Panc1 (cell line): ENCODE measurements around the gene ZNF484. TPM values are rescaled to one million over a fixed set of nuclear protein-coding genes. Genes with fewer than 3 reads are reported as not detected.
"Not testable (repeated sequence)": the region's sequence is repeated elsewhere in the genome, so short reads cannot be mapped to it uniquely, and the experiment has no call there.

Experiments used
- ATAC-seq: fragments of 200-7000 bp; cut with Tn5 transposase; 2 replicates; pipeline ENCODE4 v1.9.1; 2020; ENCODE audit warnings: mild to moderate bottlenecking, moderate library complexity
- BruUV-seq: library from RNA; stranded (reverse); fragments of 400-500 nt; replicated peaks from 2 replicates; lab custom pipeline; 2021; lab: Mats Ljungman, UMichigan
- CTCF ChIA-PET: fragments of 300-600 bp; sonication (Branson Sonifier 250); formaldehyde crosslinking; loops from one replicate; lab custom pipeline; 2022; ENCODE audit warnings: antibody characterized with exemption; lab: Charles Lee
- POLR2A ChIA-PET: fragments of 300-600 bp; sonication (Branson Sonifier 250); formaldehyde crosslinking; loops from one replicate; lab custom pipeline; 2022; ENCODE audit warnings: antibody characterized with exemption; lab: Charles Lee
- DNase-seq: peaks from one replicate; pipeline ENCODE4 v3.0.0-alpha.2; 2010; ENCODE audit warnings: low read depth, low spot score
- H3K27ac ChIP-seq: 2 replicates; pipeline ENCODE4 v1.5.1; 2011; ENCODE audit warnings: mild to moderate bottlenecking, low read length, inconsistent platforms
- H3K27me3 ChIP-seq: fragments of 200-500 bp; sonication (Bioruptor generic); 2 replicates; pipeline ENCODE4 v1.6.0; 2014; ENCODE audit warnings: low read length, inconsistent platforms; ENCODE audit not compliant: control insufficient read depth, insufficient read depth
- H3K36me3 ChIP-seq: fragments of 200-500 bp; sonication (Bioruptor generic); 2 replicates; pipeline ENCODE4 v1.5.1; 2014; ENCODE audit warnings: inconsistent platforms, mild to moderate bottlenecking, low read length, moderate library complexity; ENCODE audit not compliant: control insufficient read depth, insufficient read depth
- H3K4me1 ChIP-seq: 2 replicates; pipeline ENCODE4 v1.5.1; 2011; ENCODE audit warnings: inconsistent platforms, mild to moderate bottlenecking, low read length, moderate library complexity; ENCODE audit not compliant: control insufficient read depth, insufficient read depth
- H3K4me3 ChIP-seq, 2 experiments: 2 replicates each; pipeline ENCODE4 v1.5.1; 2011 to 2012; ENCODE audit warnings: low read depth in 2 of 2, low read length in 2 of 2, mild to moderate bottlenecking in 2 of 2, inconsistent platforms in 1 of 2, moderate library complexity in 1 of 2
- H3K9me3 ChIP-seq: fragments of 200-500 bp; sonication (Bioruptor generic); 2 replicates; pipeline ENCODE4 v1.5.1; 2014; ENCODE audit warnings: low read depth, mild to moderate bottlenecking, inconsistent platforms, low read length, moderate library complexity; ENCODE audit not compliant: control insufficient read depth, insufficient read depth
- POLR2AphosphoS5 ChIP-seq: IDR thresholded peaks from 2 replicates; pipeline ENCODE4 v1.6.1; 2012; ENCODE audit warnings: mild to moderate bottlenecking, low read depth, low read length, moderate library complexity
- SIN3A ChIP-seq: IDR thresholded peaks from 2 replicates; pipeline ENCODE4 v1.6.1; 2012; ENCODE audit warnings: low read depth, mild to moderate bottlenecking, low read length, moderate library complexity, borderline replicate concordance; ENCODE audit not compliant: insufficient read depth
- TCF7L2 ChIP-seq: IDR thresholded peaks from 2 replicates; pipeline ENCODE4 v1.6.1; 2011; ENCODE audit warnings: mild to moderate bottlenecking, low read depth, low read length, inconsistent platforms
- in situ Hi-C: cut with HindIII; loops from 2 replicates; pipeline ENCODE4 v1.10.0; 2016; ENCODE audit warnings: low sequenced_read_pairs, low pct_unique_long_range_greater_than_20kb
- intact Hi-C: fragments of 100-400 bp; cut with micrococcal nuclease; formaldehyde crosslinking; loops from one replicate; pipeline ENCODE4 v1.10.0; 2022; ENCODE audit not compliant: unreplicated experiment
- total RNA-seq: library from RNA; stranded (reverse); gene quantifications from one replicate; pipeline ENCODE4 v1.2.1, GENCODE V29; 2021; ENCODE audit not compliant: unreplicated experiment
- TF ChIP-seq, protein P1 (sequence below): fragments of 450-650 bp; IDR thresholded peaks from 2 replicates; pipeline ENCODE4 v1.5.1; 2017; ENCODE audit warnings: mild to moderate bottlenecking
- TF ChIP-seq, protein P2 (sequence below), 2 experiments: IDR thresholded peaks; 2 replicates each; pipeline ENCODE4 v1.6.1; 2011 to 2012; ENCODE audit warnings: low read depth in 2 of 2, control low read depth in 1 of 2, low read length in 1 of 2, mild to moderate bottlenecking in 1 of 2, moderate library complexity in 1 of 2; ENCODE audit not compliant: insufficient read depth in 1 of 2

ZNF484 gene
- total RNA-seq, 1 experiment from 2014 or later = 5.4 TPM

DNA sequence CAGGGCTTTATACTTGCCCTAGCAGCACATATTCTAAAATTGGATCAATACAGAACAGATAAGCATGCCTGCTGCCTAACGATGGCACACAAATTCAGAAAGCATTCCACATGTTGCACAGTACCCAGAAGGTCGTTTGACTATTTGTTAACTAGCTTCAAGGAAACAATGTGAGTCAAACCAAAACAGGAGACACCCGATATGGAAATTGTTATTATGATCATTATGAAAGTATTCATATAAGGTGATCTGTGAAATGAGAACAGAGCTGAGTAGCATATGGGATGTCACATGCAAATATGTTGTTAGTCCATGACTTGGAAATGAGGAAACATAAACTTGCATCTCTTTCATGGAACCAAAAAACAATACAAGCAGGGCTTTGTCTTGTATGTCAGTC lies 56.9 kb downstream of the ZNF484 start:
- intact Hi-C loops = no loop called here

DNA sequence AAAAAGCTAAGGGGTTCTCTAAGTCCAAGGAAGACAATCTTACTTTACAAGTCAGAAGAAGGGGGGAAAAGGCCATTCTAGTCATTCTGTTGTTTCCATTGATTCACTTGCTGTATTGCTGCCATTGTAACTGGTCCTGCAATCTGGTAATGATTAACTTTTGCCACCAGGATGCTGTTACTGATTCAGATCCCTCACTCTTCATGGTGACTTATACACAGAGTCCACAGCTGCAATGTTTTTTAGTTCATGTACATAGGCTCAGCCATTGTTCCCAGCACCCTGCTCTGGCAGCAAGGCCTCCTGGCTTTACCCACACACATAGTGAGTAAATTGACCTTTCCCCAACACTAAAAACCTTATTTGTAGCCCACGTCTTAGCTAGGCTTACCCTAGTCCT lies 57.9 kb downstream of the ZNF484 start:
- intact Hi-C loops, CTCF ChIA-PET, BruUV-seq: not testable (repeated sequence)

More for the DNA sequence above, 56.9 kb downstream of the ZNF484 start:
- Histone ChIP-seq H3K27me3 (no peaks in the 10 kb centered on the region; the same call in 1 of the 2 replicates), H3K27ac (no peak overlapping the region), H3K4me1 (no peaks in the 10 kb centered on the region), H3K9me3 (no peaks in the 10 kb centered on the region), H3K4me3 (no peak overlapping the region), H3K36me3 (no peaks in the 10 kb centered on the region)
- ChIA-PET CTCF (no interaction called here), POLR2A (no interaction called here)
- TF ChIP-seq, protein P1, sequence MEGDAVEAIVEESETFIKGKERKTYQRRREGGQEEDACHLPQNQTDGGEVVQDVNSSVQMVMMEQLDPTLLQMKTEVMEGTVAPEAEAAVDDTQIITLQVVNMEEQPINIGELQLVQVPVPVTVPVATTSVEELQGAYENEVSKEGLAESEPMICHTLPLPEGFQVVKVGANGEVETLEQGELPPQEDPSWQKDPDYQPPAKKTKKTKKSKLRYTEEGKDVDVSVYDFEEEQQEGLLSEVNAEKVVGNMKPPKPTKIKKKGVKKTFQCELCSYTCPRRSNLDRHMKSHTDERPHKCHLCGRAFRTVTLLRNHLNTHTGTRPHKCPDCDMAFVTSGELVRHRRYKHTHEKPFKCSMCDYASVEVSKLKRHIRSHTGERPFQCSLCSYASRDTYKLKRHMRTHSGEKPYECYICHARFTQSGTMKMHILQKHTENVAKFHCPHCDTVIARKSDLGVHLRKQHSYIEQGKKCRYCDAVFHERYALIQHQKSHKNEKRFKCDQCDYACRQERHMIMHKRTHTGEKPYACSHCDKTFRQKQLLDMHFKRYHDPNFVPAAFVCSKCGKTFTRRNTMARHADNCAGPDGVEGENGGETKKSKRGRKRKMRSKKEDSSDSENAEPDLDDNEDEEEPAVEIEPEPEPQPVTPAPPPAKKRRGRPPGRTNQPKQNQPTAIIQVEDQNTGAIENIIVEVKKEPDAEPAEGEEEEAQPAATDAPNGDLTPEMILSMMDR = no peak
- TF ChIP-seq TCF7L2 (no peak), POLR2AphosphoS5 (no peak), SIN3A (no peak)
- TF ChIP-seq, protein P2, sequence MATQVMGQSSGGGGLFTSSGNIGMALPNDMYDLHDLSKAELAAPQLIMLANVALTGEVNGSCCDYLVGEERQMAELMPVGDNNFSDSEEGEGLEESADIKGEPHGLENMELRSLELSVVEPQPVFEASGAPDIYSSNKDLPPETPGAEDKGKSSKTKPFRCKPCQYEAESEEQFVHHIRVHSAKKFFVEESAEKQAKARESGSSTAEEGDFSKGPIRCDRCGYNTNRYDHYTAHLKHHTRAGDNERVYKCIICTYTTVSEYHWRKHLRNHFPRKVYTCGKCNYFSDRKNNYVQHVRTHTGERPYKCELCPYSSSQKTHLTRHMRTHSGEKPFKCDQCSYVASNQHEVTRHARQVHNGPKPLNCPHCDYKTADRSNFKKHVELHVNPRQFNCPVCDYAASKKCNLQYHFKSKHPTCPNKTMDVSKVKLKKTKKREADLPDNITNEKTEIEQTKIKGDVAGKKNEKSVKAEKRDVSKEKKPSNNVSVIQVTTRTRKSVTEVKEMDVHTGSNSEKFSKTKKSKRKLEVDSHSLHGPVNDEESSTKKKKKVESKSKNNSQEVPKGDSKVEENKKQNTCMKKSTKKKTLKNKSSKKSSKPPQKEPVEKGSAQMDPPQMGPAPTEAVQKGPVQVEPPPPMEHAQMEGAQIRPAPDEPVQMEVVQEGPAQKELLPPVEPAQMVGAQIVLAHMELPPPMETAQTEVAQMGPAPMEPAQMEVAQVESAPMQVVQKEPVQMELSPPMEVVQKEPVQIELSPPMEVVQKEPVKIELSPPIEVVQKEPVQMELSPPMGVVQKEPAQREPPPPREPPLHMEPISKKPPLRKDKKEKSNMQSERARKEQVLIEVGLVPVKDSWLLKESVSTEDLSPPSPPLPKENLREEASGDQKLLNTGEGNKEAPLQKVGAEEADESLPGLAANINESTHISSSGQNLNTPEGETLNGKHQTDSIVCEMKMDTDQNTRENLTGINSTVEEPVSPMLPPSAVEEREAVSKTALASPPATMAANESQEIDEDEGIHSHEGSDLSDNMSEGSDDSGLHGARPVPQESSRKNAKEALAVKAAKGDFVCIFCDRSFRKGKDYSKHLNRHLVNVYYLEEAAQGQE (IDR thresholded peaks at IDR 0.05; ENCODE audit: insufficient read depth in 1 of 2, low read depth in 2 of 2, low read length in 1 of 2) = no peak
- in situ Hi-C loops = no loop called here
- DNase-seq (no peak), ATAC-seq (no peak)
- BruUV-seq = no TSS peak

DNA sequence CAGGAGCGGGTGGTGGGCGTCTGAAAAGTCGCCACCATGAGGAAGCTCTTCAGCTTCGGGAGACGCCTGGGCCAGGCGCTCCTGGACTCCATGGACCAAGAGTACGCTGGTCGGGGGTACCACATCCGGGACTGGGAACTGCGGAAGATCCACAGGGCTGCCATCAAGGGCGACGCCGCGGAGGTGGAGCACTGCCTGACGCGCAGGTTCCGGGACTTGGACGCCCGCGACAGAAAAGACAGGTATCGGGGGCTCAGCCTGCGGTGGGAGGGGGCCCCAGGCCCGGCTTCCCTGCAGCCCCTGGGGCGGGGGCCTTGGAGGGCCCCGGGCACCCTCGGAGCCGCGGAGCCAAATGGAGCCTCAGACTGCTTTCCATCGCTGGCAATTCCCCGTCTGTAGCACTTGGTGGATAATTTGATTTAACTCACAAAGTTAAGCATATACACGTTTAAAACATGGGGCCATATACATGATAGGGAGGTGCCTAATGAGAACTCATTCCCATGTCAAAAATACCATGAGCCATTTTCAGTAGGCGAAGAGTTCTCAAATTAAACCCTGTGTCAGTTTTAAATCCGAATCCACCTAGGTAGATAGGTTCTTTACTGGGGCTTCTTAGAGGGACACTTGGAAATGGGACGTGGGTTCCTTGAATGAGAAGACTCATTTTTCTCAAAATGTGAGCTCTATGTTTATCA lies 68.1 kb downstream of the ZNF484 start:
- H3K27ac ChIP-seq, H3K4me3 ChIP-seq, POLR2A ChIA-PET, in situ Hi-C loops, intact Hi-C loops, ATAC-seq, H3K4me1 ChIP-seq, H3K36me3 ChIP-seq, H3K9me3 ChIP-seq, BruUV-seq, CTCF ChIA-PET, DNase-seq: not testable (repeated sequence)
- H3K27me3 ChIP-seq = peaks cover 17% of the 10 kb centered on the region

More for the DNA sequence above, 57.9 kb downstream of the ZNF484 start:
- POLR2A ChIA-PET, H3K27ac ChIP-seq, H3K4me1 ChIP-seq, ATAC-seq, in situ Hi-C loops, H3K36me3 ChIP-seq, DNase-seq, H3K9me3 ChIP-seq, H3K27me3 ChIP-seq, H3K4me3 ChIP-seq: not testable (repeated sequence)
